HL-60/S4 treated with retinoic acid at 250 ng/mL for 4 days and 3 days (cell line): ENCODE results near the gene CDKAL1.

Experiments
- in situ Hi-C: fragments of 300-500 bp; cut with MboI; formaldehyde crosslinking; loops from 2 replicates; pipeline ENCODE4 v1.7.0; 2022; ENCODE audit warnings: low sequenced_read_pairs

Gene CDKAL1

GRCh38 chr6:21208081-21208795 lies 674.0 kb downstream of the CDKAL1 start:
- in situ Hi-C loops = no loop called here

- in situ Hi-C loops = no loop called here
These were observed 674.5 kb downstream of the CDKAL1 start for GRCh38 chr6:21208796-21209186.

- in situ Hi-C loops = no loop called here
These were observed 679.2 kb downstream of the CDKAL1 start for GRCh38 chr6:21213492-21213891.

- in situ Hi-C loops = no loop called here
These were observed 680.6 kb downstream of the CDKAL1 start for GRCh38 chr6:21214738-21215448.

GRCh38 chr6:21219241-21219640 lies 685.0 kb downstream of the CDKAL1 start:
- in situ Hi-C loops = no loop called here

- in situ Hi-C loops = no loop called here
These were observed 685.6 kb downstream of the CDKAL1 start for GRCh38 chr6:21219856-21220255.

GRCh38 chr6:21220271-21220987 lies 686.2 kb downstream of the CDKAL1 start:
- in situ Hi-C loops = no loop called here

- in situ Hi-C loops = no loop called here
These were observed 688.4 kb downstream of the CDKAL1 start for GRCh38 chr6:21222656-21223055.

- in situ Hi-C loops = no loop called here
These were observed 691.7 kb downstream of the CDKAL1 start for GRCh38 chr6:21225912-21226311.

- in situ Hi-C loops = no loop called here
These were observed 693.2 kb downstream of the CDKAL1 start for GRCh38 chr6:21227486-21227885.

- in situ Hi-C loops = no loop called here
These were observed 694.2 kb downstream of the CDKAL1 start for GRCh38 chr6:21228411-21228810.

GRCh38 chr6:21228876-21229460 lies 694.7 kb downstream of the CDKAL1 start:
- in situ Hi-C loops = no loop called here

- in situ Hi-C loops = no loop called here
These were observed 696.3 kb downstream of the CDKAL1 start for GRCh38 chr6:21230536-21230935.

GRCh38 chr6:21235162-21235561 lies 700.9 kb downstream of the CDKAL1 start:
- in situ Hi-C loops = no loop called here

GRCh38 chr6:21238208-21238607 lies 704.0 kb downstream of the CDKAL1 start:
- in situ Hi-C loops = no loop called here

- in situ Hi-C loops = no loop called here
These were observed 706.5 kb downstream of the CDKAL1 start for GRCh38 chr6:21240709-21241108.

GRCh38 chr6:21241231-21242130 lies 707.2 kb downstream of the CDKAL1 start:
- in situ Hi-C loops = no loop called here

- in situ Hi-C loops = no loop called here
These were observed 710.7 kb downstream of the CDKAL1 start for GRCh38 chr6:21244897-21245470.

GRCh38 chr6:21245488-21245887 lies 711.2 kb downstream of the CDKAL1 start:
- in situ Hi-C loops = no loop called here

- in situ Hi-C loops = no loop called here
These were observed 711.8 kb downstream of the CDKAL1 start for GRCh38 chr6:21246075-21246474.
